Measurements from ENCODE around the gene ASB5.
"Not testable (repeated sequence)": the region's sequence is repeated elsewhere in the genome, so short reads cannot be mapped to it uniquely, and the experiment has no call there.

The ASB5 gene

DNA sequence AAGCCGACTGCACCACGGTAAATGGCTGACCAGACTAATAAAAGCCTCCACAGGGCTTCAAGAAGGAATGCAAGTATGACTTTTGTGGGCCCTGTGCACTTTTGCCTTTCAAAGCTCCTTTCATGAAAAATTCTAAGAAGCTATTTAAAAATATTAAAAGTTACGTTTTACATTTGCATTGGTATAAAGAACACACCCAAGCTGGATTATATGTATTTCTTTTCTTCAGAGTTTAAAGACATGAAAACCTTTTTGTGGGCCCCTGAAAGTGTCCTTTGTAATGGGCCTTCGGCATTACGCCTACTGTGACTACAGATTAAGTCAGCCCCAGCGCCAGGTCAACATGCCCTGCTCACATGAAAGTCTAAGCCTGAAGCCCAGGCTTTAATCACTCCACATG, 20.5 kb upstream of the ASB5 start:
- Mint-ChIP-seq H3K27me3 (ENCODE audit: low read depth, poor library complexity) (no peaks in the 10 kb centered on the region), H3K4me1 (peaks cover 6% of the 10 kb centered on the region), H3K27ac (no peak overlapping the region), H3K4me3 (no peak overlapping the region), H3K36me3 (ENCODE audit: low read depth) (no peaks in the 10 kb centered on the region), H3K9me3 (no peaks in the 10 kb centered on the region)
- TF ChIP-seq, protein P1, sequence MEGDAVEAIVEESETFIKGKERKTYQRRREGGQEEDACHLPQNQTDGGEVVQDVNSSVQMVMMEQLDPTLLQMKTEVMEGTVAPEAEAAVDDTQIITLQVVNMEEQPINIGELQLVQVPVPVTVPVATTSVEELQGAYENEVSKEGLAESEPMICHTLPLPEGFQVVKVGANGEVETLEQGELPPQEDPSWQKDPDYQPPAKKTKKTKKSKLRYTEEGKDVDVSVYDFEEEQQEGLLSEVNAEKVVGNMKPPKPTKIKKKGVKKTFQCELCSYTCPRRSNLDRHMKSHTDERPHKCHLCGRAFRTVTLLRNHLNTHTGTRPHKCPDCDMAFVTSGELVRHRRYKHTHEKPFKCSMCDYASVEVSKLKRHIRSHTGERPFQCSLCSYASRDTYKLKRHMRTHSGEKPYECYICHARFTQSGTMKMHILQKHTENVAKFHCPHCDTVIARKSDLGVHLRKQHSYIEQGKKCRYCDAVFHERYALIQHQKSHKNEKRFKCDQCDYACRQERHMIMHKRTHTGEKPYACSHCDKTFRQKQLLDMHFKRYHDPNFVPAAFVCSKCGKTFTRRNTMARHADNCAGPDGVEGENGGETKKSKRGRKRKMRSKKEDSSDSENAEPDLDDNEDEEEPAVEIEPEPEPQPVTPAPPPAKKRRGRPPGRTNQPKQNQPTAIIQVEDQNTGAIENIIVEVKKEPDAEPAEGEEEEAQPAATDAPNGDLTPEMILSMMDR (IDR thresholded peaks at IDR 0.05): no peak
- no peak for DNase-seq

DNA sequence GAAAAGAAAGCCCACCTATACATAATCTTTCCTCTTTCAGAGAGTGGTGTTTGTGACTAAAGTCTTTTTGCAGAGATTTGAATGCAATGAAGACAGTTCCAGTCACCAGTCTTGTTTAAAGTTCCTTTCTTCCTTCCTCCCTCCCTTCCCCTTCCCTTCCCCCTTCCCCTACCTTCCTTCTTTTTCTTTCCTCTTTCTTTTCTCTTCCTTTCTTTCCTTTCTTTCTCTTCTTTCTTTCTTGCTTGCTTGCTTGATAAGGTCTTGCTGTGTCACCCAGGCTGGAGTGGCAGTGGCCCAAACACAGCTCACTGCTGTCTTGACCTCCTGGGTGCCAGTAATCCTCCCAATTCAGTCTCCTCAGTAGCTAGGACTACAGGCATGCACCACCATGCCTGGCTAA, 19.0 kb upstream of the ASB5 start:
- H3K4me1 Mint-ChIP-seq: peaks cover 6% of the 10 kb centered on the region
- no peaks in the 10 kb centered on the region for H3K9me3 Mint-ChIP-seq
- H3K36me3 Mint-ChIP-seq (ENCODE audit: low read depth): no peaks in the 10 kb centered on the region
- H3K27ac Mint-ChIP-seq: no peak overlapping the region
- no peaks in the 10 kb centered on the region for H3K27me3 Mint-ChIP-seq (ENCODE audit: low read depth, poor library complexity)
- no peak for DNase-seq
- H3K4me3 Mint-ChIP-seq: no peak overlapping the region
- TF ChIP-seq, protein P1 (IDR thresholded peaks at IDR 0.05): no peak

DNA sequence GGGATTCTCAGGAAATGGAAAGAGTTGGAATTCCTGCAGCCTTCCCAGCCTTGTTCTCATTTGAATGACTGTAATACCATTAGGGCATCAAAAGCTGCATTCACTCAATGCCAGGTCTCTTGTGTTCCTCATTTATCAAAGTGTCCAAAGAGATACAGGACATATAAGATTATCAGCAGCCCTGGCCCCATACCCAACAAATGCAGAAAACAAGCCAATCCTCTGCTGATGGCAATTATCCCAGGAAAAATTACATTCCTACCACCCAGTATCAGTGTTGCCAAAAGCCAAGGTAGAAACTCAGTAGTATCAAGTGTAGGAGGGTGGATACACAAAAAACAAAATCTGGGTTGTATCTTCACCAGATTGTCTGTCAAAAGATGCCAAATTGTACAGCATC, 18.5 kb upstream of the ASB5 start:
- no peak for DNase-seq
- Mint-ChIP-seq H3K4me3 (no peak overlapping the region), H3K27ac (no peak overlapping the region), H3K36me3 (ENCODE audit: low read depth) (no peaks in the 10 kb centered on the region), H3K4me1 (peaks cover 6% of the 10 kb centered on the region), H3K9me3 (no peaks in the 10 kb centered on the region), H3K27me3 (ENCODE audit: low read depth, poor library complexity) (no peaks in the 10 kb centered on the region)
- TF ChIP-seq, protein P1 (IDR thresholded peaks at IDR 0.05): no peak

DNA sequence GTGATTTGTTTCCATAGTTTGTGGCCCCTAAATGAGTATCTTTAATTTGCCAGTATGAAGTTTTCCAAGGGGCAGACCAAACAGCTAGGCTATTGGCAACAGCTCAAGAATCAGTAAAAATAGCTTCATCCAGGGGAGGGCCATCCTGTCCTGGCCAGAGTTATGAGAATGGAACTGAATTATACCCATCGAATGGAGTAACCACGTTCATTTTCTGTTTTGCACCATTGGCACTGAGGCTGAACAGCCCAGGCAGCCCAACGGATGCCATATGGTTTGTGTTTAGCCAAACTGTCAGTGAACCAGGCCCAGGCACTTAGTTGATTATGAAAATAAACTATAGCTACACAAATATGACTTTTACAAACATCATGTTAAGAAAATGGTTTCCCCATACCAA, 17.7 kb upstream of the ASB5 start:
- H3K4me1 Mint-ChIP-seq: peaks cover 6% of the 10 kb centered on the region
- TF ChIP-seq, protein P1 (IDR thresholded peaks at IDR 0.05): no peak
- no peaks in the 10 kb centered on the region for H3K9me3 Mint-ChIP-seq
- H3K27ac Mint-ChIP-seq: no peak overlapping the region
- H3K4me3 Mint-ChIP-seq: no peak overlapping the region
- H3K27me3 Mint-ChIP-seq (ENCODE audit: low read depth, poor library complexity): no peaks in the 10 kb centered on the region
- no peaks in the 10 kb centered on the region for H3K36me3 Mint-ChIP-seq (ENCODE audit: low read depth)
- DNase-seq: no peak

DNA sequence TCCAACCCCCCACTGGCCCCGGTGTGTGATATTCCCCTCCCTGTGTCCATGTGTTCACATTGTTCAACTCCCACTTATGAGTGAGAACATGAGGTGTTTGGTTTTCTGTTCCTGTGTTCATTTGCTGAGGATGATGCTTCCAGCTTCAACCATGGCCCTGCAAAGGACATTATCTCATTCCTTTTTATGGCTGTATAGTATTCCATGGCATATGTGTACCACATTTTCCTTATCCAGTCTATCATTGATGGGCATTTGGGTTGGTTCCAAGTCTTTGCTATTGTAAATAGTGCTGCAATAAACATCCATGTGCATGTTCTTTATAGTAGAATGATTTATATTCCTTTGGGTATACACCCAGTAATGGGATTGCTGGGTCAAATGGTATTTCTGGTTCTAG, 10.5 kb upstream of the ASB5 start:
- not testable (repeated sequence) for H3K4me3 Mint-ChIP-seq, H3K9me3 Mint-ChIP-seq, H3K27ac Mint-ChIP-seq

DNA sequence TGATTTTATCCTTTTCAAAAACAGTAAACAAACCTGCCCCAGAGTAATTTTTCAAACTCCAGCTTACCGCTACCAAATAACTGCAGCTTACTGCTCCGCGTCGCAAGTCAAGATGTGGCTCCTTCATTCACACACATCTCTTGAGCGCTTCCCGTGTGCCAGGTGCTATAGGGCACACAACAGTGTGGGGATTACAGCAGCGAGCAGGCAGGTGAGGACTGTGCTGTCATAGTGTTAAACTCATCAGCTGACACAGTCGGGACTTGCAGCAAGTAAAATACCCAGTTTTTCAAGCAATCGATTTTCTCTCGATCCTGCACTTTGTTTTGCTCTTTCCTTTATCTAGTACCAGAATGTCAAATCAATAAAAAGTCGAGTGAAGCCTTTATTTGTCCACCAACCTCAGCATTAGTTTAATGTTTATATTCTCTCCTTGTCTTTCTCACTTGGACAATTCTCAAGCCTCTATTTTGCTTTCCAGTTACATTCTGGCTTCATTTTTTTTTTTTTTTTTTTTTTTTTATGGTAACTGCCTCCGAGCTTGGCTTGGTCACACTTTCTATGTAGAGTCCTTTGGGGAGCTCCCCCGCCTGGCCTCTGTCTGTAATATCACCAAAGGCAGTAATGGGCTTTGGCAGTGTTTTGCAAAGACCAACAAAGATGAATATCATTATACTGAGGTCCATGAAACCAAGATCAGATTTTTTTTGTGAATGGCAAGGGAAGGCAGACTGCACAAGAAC, 8.3 kb upstream of the ASB5 start:
- H3K9me3 Mint-ChIP-seq: no peaks in the 10 kb centered on the region
- peaks cover 5% of the 10 kb centered on the region for H3K4me1 Mint-ChIP-seq
- DNase-seq: peak; percentile 51
- H3K4me3 Mint-ChIP-seq: no peak overlapping the region
- no peak overlapping the region for H3K27ac Mint-ChIP-seq
- no peaks in the 10 kb centered on the region for H3K36me3 Mint-ChIP-seq (ENCODE audit: low read depth)
- H3K27me3 Mint-ChIP-seq (ENCODE audit: low read depth, poor library complexity): no peaks in the 10 kb centered on the region
- TF ChIP-seq, protein P1 (IDR thresholded peaks at IDR 0.05): peak; percentile 48

More for the DNA sequence above, 10.5 kb upstream of the ASB5 start:
- not testable (repeated sequence) for H3K27me3 Mint-ChIP-seq (ENCODE audit: low read depth, poor library complexity); H3K36me3 Mint-ChIP-seq (ENCODE audit: low read depth); H3K4me1 Mint-ChIP-seq; DNase-seq

Measured in nephron progenitor cell (in vitro differentiated cells).